HS-27A (cell line): ENCODE data around the gene ZCCHC10.
"Not testable (repeated sequence)": the region's sequence is repeated elsewhere in the genome, so short reads cannot be mapped to it uniquely, and the experiment has no call there.

Experiments used
- DNase-seq: peaks from one replicate; pipeline ENCODE4 v3.0.0-alpha.2; 2012; ENCODE audit warnings: low read depth, missing footprints

ZCCHC10 gene

DNA sequence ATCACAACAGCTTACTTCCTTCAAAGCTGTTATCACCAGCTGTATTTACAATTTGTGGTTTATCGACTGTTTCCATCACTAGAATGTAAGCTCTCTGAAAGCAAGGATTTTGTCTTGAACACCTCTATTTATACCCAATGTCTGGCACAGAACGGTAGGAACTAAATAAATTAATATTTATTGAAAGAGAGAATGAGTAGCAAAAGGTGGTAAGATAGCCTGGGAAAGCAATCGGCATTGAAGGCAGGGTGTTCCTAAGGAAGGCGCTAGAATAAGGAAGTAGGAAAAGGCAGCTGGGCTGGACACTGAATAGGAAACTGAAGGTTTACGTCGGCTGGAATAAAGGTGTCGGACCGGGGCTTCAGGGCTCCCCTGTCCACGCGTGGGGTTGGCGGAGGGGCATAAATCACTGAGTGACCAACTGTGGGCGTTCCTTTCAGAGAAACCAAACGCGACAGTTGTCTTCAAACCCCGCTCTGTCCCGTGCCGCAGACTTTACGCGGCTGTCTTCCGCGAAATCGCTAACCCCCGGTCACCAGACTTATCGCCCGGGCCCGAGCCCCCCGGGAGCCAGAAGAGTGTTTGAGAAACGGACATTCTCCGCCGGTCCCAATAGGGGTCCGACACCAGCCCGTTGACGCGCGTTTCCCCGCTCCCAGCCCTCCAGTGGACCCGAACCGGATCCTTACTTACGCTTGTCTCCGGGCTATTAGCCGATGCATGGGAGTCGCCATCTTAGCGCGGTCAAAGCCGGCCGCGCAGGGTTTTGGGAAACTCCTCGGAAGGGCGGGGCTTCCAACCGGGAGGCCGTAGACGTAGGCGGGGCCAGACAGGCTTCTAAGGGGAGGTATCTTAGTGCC lies at the start of gene ZCCHC10:
Gene ZCCHC10, minus strand, starts transcription at position 746 of the 860 bp plus-strand sequence. Its CDS starts 12 bp downstream, at position 734.
- DNase-seq: peak; percentile 62

- DNase-seq: no peak
Measured at GRCh38 chr5:133075572-133076536, 49.5 kb upstream of the ZCCHC10 start.

DNA sequence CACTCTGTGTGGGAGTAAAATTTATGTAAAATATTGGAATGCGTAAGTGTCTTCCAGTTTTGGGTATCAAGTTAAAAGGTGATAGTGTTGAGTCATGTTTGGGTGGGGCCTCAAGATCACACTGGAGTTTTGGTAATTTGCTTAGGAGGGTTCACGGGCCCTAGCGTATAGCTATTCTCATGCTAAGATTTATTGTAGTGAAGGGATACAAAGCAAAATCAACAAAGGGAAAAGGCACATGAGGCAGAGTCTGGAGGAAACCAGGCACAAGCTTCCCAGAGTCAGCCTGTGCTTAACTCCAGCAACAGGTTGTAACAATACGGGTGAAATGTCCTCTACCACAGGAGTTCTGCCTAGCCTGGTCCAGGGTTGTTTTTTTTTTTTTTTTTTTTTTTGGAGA lies 45.7 kb upstream of the ZCCHC10 start:
- no peak for DNase-seq

DNA sequence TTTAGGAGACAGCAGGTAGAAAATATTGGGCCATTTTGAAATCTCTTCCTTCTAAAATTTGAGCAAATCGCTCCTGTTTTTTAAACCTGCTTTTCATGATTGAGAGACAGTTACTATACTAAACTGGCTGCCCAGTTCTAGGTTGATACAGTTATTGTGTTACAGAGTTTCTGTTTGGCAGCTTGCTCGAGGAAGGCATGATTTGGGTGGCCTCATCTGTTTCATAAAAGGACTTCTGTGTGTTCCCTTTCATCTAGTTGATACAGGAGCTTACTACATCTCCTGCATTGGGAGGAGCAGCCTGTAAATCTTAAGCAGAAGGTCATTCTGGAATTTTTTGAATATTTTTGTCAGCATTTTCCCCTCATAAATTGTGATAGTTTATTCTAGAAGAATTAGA lies 39.7 kb upstream of the ZCCHC10 start:
- DNase-seq: no peak

- no peak for DNase-seq
Measured at GRCh38 chr5:133065471-133065870, 39.1 kb upstream of the ZCCHC10 start.

DNA sequence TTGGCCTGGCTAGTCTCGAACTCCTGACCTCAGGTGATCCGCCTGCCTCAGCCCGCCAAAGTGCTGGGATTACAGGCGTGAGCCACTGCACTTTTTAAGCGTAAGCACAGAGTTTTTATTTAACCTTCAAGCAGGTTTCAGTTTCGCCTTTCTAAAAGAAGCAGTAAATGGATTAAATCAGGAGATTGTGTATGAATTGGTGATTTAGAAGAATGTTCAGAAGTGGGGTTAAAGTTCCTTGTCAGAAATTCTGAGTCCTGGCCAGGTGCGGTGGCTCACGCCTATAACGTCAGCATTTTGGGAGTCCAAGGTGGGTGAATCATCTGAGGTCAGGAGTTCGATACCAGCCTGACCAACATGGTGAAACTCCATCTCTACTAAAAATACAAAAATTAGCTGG lies 37.6 kb upstream of the ZCCHC10 start:
- no peak for DNase-seq

GRCh38 chr5:133062276-133062675 lies 35.9 kb upstream of the ZCCHC10 start:
- DNase-seq: no peak

GRCh38 chr5:133059621-133060020 lies 33.3 kb upstream of the ZCCHC10 start:
- no peak for DNase-seq

GRCh38 chr5:133056891-133057290 lies 30.5 kb upstream of the ZCCHC10 start:
- DNase-seq: no peak

- DNase-seq: no peak
Measured at GRCh38 chr5:133054697-133055471, 28.5 kb upstream of the ZCCHC10 start.

GRCh38 chr5:133053448-133053847 lies 27.1 kb upstream of the ZCCHC10 start:
- DNase-seq: no peak

- DNase-seq: peak; percentile 23
Measured at GRCh38 chr5:133052317-133053175, 26.2 kb upstream of the ZCCHC10 start.

DNA sequence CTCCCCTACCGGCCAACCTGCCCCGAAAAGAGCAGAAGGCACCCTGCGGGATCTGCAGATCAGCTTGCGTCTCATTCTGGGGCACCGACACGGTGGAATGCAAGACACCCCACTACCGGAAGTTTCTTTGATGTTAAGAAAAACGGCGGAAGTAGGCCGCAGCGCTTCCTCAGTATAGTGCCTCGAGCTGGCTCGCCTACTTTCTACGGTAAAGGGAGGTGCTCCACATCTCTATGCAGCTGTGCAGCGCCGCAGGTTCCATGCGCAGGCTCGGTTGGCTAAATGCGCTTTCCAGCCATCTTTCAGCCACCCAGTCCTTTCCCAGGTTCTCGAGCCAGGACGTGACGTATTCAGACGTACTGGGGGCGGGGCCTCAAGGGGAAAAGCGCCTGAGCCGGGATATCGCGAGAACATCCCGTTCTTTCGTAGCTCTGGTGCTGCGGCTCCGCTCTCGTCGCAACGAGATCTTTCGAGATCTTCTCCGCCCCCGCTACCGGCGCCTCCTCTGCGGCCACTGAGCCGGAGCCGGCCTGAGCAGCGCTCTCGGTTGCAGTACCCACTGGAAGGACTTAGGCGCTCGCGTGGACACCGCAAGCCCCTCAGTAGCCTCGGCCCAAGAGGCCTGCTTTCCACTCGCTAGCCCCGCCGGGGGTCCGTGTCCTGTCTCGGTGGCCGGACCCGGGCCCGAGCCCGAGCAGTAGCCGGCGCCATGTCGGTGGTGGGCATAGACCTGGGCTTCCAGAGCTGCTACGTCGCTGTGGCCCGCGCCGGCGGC lies 25.4 kb upstream of the ZCCHC10 start, which contains the start of gene HSPA4:
Gene HSPA4, plus strand, starts transcription at position 472 of the 775 bp plus-strand sequence. Its CDS starts 238 bp downstream, at position 710.
- DNase-seq: peak; percentile 87

DNA sequence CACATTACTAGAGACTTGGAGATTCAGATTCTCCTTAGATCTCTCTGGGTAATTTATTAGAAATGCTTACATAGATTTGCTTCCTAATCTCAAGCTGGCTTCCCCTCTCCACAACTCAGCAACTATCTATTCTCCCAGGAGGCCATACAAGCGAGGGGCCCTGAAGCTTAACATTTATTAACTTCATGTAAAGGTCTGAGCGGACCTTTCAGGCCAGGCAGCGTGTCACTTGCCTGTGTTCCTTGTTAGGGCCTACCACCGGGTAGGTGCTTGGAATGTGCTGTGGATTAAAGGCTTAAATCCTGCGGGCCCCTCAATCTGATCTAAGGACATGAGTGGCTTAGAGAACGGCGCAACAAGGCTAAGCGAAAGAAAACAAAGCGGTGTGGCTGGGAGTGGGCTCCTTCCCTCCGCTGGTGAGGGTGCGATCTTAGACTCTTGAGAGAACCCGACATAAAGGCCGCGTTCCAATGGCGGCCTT lies 24.8 kb upstream of the ZCCHC10 start:
- no peak for DNase-seq

GRCh38 chr5:133050521-133050920 lies 24.2 kb upstream of the ZCCHC10 start:
- DNase-seq: no peak

DNA sequence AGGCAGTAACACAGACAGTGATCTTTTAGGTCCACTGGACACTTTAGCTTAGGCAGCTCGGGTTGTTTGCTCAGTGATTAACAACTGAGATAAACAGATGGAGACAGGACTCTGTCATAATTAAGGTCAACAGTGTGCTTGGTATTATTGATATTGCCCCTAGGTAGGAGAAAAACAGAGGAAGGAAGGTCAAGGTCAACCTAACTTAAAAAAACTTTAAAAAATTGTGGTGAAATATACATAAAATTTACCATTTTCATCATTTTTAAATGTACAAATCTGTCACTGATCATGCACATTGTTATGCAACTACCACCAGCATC lies 23.3 kb upstream of the ZCCHC10 start:
- DNase-seq: no peak

- no peak for DNase-seq
Measured at GRCh38 chr5:133048993-133049725, 22.8 kb upstream of the ZCCHC10 start.

- DNase-seq: no peak
Measured at GRCh38 chr5:133047404-133047803, 21.1 kb upstream of the ZCCHC10 start.

- DNase-seq: not testable (repeated sequence)
Measured at GRCh38 chr5:133046560-133046959, 20.2 kb upstream of the ZCCHC10 start.
